HCT116 (cell line): ENCODE data around the gene SLC9B1. TPM values are rescaled to one million over a fixed set of nuclear protein-coding genes. Genes with fewer than 3 reads are reported as not detected.

Experiments used
- ATAC-seq: fragments of 200-7000 bp; cut with Tn5 transposase; 2 replicates; pipeline ENCODE4 v1.9.1; 2020; ENCODE audit warnings: mild to moderate bottlenecking, moderate library complexity
- BruUV-seq: library from RNA; stranded (reverse); fragments of 400-500 nt; replicated peaks from 2 replicates; lab custom pipeline; 2021; lab: Mats Ljungman, UMichigan
- CTCF ChIA-PET: fragments of 300-600 bp; sonication (Branson Sonifier 250); formaldehyde crosslinking; loops from one replicate; lab custom pipeline; 2021; ENCODE audit warnings: antibody characterized with exemption; lab: Charles Lee
- POLR2A ChIA-PET: fragments of 300-600, 350-600 bp; sonication (Branson Sonifier 250); formaldehyde crosslinking; loops from one replicate; lab custom pipeline; 2021; ENCODE audit warnings: antibody characterized with exemption; lab: Charles Lee
- RAD21 ChIA-PET, 2 experiments: fragments of 300-600 bp; sonication (Branson Sonifier 250); formaldehyde crosslinking; loops; one replicate each; lab custom pipeline; 2023; ENCODE audit warnings: low total read pairs in 2 of 2; ENCODE audit not compliant: uncharacterized antibody in 2 of 2, unreplicated experiment in 2 of 2, low non-redundant PET in 1 of 2; lab: Charles Lee
- DNase-seq: peaks from one replicate; pipeline ENCODE4 v3.0.0-alpha.2; 2010; ENCODE audit warnings: low read depth, low spot score
- H2AFZ ChIP-seq: fragments of 200-600 bp; shearing (Covaris generic), sonication (generic); 2 replicates; pipeline ENCODE4 v1.6.1; 2017; ENCODE audit warnings: low read depth, mixed run types, mixed read lengths, antibody characterized with exemption, low read length; ENCODE audit not compliant: poor library complexity, severe bottlenecking
- H3K27ac ChIP-seq: 2 replicates; pipeline ENCODE4 v1.5.1; 2012; ENCODE audit warnings: low read depth, low read length
- H3K27me3 ChIP-seq: fragments of 200-600 bp; sonication (generic); 2 replicates; pipeline ENCODE4 v1.6.1; 2016; ENCODE audit warnings: mixed run types, low read length, mixed read lengths; ENCODE audit not compliant: insufficient read depth
- H3K36me3 ChIP-seq, 2 experiments: fragments of 200-500 bp in 1 of 2; fragments of 200-600 bp in 1 of 2; sonication (Bioruptor generic) in 1 of 2; sonication (generic) in 1 of 2; 2 replicates each; pipeline versions ENCODE4 v1.5.1 to v1.6.1; 2014 to 2016; ENCODE audit warnings: low read length in 2 of 2, inconsistent platforms in 1 of 2, mixed read lengths in 1 of 2, mixed run types in 1 of 2; ENCODE audit not compliant: insufficient read depth in 2 of 2, control insufficient read depth in 1 of 2
- H3K4me1 ChIP-seq, 2 experiments: fragments of 200-600 bp in 1 of 2; sonication (generic) in 1 of 2; 2 replicates each; pipeline versions ENCODE4 v1.5.1 to v1.6.1; 2012 to 2017; ENCODE audit warnings: low read length in 2 of 2, inconsistent platforms in 1 of 2, mild to moderate bottlenecking in 1 of 2, mixed read lengths in 1 of 2, mixed run types in 1 of 2, moderate library complexity in 1 of 2; ENCODE audit not compliant: insufficient read depth in 2 of 2, control insufficient read depth in 1 of 2
- H3K4me2 ChIP-seq: fragments of 200-600 bp; sonication (generic); 2 replicates; pipeline ENCODE4 v1.6.1; 2017; ENCODE audit warnings: mixed run types, low read length, mixed read lengths
- H3K4me3 ChIP-seq, 2 experiments: fragments of 200-600 bp in 1 of 2; sonication (generic) in 1 of 2; replicated peaks in 1 of 2; 2 replicates each; pipeline ENCODE4 v1.5.1; 2011 to 2016; ENCODE audit warnings: low read length in 2 of 2, control low read depth in 1 of 2, low read depth in 1 of 2, mild to moderate bottlenecking in 1 of 2, mixed read lengths in 1 of 2, mixed run types in 1 of 2
- H3K79me2 ChIP-seq: fragments of 200-600 bp; sonication (generic); 2 replicates; pipeline ENCODE4 v1.6.1; 2017; ENCODE audit warnings: mild to moderate bottlenecking, mixed run types, low read length, moderate library complexity, mixed read lengths; ENCODE audit not compliant: insufficient read depth
- H3K9ac ChIP-seq: fragments of 200-600 bp; sonication (generic); 2 replicates; pipeline ENCODE4 v1.6.1; 2016; ENCODE audit warnings: low read length, mixed read lengths
- H3K9me2 ChIP-seq: fragments of 200-600 bp; sonication (generic), shearing (Covaris generic); 2 replicates; pipeline ENCODE4 v1.6.1; 2017; ENCODE audit warnings: mixed run types, mild to moderate bottlenecking, moderate library complexity; ENCODE audit not compliant: insufficient read depth
- H3K9me3 ChIP-seq, 2 experiments: fragments of 200-500 bp in 1 of 2; fragments of 200-600 bp in 1 of 2; sonication (Bioruptor generic) in 1 of 2; sonication (generic) in 1 of 2; 2 replicates each; pipeline ENCODE4 v1.6.1; 2014 to 2017; ENCODE audit warnings: low read length in 2 of 2, mixed read lengths in 2 of 2, inconsistent platforms in 1 of 2, low read depth in 1 of 2, mild to moderate bottlenecking in 1 of 2, mixed run types in 1 of 2, moderate library complexity in 1 of 2; ENCODE audit not compliant: control insufficient read depth in 1 of 2, insufficient read depth in 1 of 2
- H4K20me1 ChIP-seq: fragments of 200-600 bp; sonication (generic), shearing (Covaris generic); 2 replicates; pipeline ENCODE4 v1.6.1; 2017; ENCODE audit warnings: mixed run types, mild to moderate bottlenecking, moderate library complexity; ENCODE audit not compliant: insufficient read depth
- EGR1 ChIP-seq: IDR thresholded peaks from 2 replicates; pipeline ENCODE4 v1.6.1; 2012; ENCODE audit warnings: low read depth
- ELF1 ChIP-seq: IDR thresholded peaks from 2 replicates; pipeline ENCODE4 v1.6.1; 2012; ENCODE audit warnings: low read depth, borderline replicate concordance
- JUND ChIP-seq: IDR thresholded peaks from 2 replicates; pipeline ENCODE4 v1.6.1; 2012
- MAX ChIP-seq: IDR thresholded peaks from 2 replicates; pipeline ENCODE4 v1.6.1; 2012
- POLR2A ChIP-seq: IDR thresholded peaks from 2 replicates; pipeline ENCODE4 v1.7.0; 2011; ENCODE audit warnings: borderline replicate concordance; ENCODE audit not compliant: insufficient read depth, insufficient read length; ENCODE audit errors: extremely low read depth
- SIN3A ChIP-seq: IDR thresholded peaks from 2 replicates; pipeline ENCODE4 v1.6.1; 2012; ENCODE audit warnings: low read depth
- SP1 ChIP-seq: IDR thresholded peaks from 2 replicates; pipeline ENCODE4 v1.6.1; 2012; ENCODE audit warnings: low read depth
- intact Hi-C: fragments of 100-400 bp; cut with micrococcal nuclease; formaldehyde crosslinking; loops from 2 replicates; pipeline ENCODE4 v1.10.0; 2022
- total RNA-seq: library from RNA; stranded (reverse); gene quantifications from one replicate; pipeline ENCODE4 v1.2.1, GENCODE V29; 2021; ENCODE audit not compliant: unreplicated experiment
- TF ChIP-seq, protein P1 (sequence below): IDR thresholded peaks from 2 replicates; pipeline ENCODE4 v1.6.1; 2012
- TF ChIP-seq, protein P2 (sequence below): IDR thresholded peaks from 2 replicates; pipeline ENCODE4 v1.6.1; 2012; ENCODE audit warnings: low read depth

SLC9B1 gene
- total RNA-seq, 1 experiment from 2014 or later: 0.74 TPM

GRCh38 chr4:102869569-102870197, 149.8 kb downstream of the SLC9B1 start:
- Histone ChIP-seq H3K4me1 (peaks cover 5 to 28% of the 10 kb centered on the region in 2 experiments; a peak in 3 of 4 replicates), H3K36me3 (no peaks in the 10 kb centered on the region; a peak in 2 of 4 replicates), H3K79me2 (peaks cover 89% of the 10 kb centered on the region), H3K27me3 (no peaks in the 10 kb centered on the region), H3K9me3 (no peaks in the 10 kb centered on the region), H3K27ac (peak overlapping the region; percentile 87), H3K9ac (peak overlapping the region; percentile 78), H3K4me2 (peak overlapping the region; percentile 85), H2AFZ (no peak overlapping the region), H3K9me2 (no peaks in the 10 kb centered on the region), H4K20me1 (no peaks in the 10 kb centered on the region), H3K4me3 (peak overlapping the region; percentile 61 to 69)
- RAD21 ChIA-PET: interaction anchor here in 1 of 2 experiments (1.1 kb wide), 1 partner anchor 42 kb away, joined by 5 read pairs; the partner anchor contains the start of gene UBE2D3
- ATAC-seq: no peak; the same call in 1 of the 2 replicates
- TF ChIP-seq, protein P1, sequence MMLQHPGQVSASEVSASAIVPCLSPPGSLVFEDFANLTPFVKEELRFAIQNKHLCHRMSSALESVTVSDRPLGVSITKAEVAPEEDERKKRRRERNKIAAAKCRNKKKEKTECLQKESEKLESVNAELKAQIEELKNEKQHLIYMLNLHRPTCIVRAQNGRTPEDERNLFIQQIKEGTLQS: no peak
- TF ChIP-seq, protein P2, sequence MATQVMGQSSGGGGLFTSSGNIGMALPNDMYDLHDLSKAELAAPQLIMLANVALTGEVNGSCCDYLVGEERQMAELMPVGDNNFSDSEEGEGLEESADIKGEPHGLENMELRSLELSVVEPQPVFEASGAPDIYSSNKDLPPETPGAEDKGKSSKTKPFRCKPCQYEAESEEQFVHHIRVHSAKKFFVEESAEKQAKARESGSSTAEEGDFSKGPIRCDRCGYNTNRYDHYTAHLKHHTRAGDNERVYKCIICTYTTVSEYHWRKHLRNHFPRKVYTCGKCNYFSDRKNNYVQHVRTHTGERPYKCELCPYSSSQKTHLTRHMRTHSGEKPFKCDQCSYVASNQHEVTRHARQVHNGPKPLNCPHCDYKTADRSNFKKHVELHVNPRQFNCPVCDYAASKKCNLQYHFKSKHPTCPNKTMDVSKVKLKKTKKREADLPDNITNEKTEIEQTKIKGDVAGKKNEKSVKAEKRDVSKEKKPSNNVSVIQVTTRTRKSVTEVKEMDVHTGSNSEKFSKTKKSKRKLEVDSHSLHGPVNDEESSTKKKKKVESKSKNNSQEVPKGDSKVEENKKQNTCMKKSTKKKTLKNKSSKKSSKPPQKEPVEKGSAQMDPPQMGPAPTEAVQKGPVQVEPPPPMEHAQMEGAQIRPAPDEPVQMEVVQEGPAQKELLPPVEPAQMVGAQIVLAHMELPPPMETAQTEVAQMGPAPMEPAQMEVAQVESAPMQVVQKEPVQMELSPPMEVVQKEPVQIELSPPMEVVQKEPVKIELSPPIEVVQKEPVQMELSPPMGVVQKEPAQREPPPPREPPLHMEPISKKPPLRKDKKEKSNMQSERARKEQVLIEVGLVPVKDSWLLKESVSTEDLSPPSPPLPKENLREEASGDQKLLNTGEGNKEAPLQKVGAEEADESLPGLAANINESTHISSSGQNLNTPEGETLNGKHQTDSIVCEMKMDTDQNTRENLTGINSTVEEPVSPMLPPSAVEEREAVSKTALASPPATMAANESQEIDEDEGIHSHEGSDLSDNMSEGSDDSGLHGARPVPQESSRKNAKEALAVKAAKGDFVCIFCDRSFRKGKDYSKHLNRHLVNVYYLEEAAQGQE: no peak
- TF ChIP-seq EGR1 (0 out of 2 replicates have a peak, but pooled peaks have one; percentile 5), SP1 (no peak), POLR2A (no peak), JUND (no peak), SIN3A (no peak), MAX (no peak), ELF1 (no peak)
- CTCF ChIA-PET: interaction anchor here (1.0 kb wide), 1 partner anchor 249 kb away, joined by 6 read pairs; no protein-coding TSS in a partner anchor
- POLR2A ChIA-PET: interaction anchor here (1.0 to 2.9 kb wide), 5 partner anchors 10 to 44 kb away, joined by 3 to 49 read pairs (median 3); partner anchors contain the start of gene UBE2D3
- no TSS peak for BruUV-seq
- no peak for DNase-seq
- intact Hi-C loops: loop anchor here (1.0 kb wide), 1 partner anchor 44 kb away; no protein-coding TSS in a partner anchor
